RPMI8226 (cell line): ENCODE data around the gene UNC13A.

Experiments used
- DNase-seq: peaks from one replicate; pipeline ENCODE4 v3.0.0-alpha.2; 2015

UNC13A gene

DNA sequence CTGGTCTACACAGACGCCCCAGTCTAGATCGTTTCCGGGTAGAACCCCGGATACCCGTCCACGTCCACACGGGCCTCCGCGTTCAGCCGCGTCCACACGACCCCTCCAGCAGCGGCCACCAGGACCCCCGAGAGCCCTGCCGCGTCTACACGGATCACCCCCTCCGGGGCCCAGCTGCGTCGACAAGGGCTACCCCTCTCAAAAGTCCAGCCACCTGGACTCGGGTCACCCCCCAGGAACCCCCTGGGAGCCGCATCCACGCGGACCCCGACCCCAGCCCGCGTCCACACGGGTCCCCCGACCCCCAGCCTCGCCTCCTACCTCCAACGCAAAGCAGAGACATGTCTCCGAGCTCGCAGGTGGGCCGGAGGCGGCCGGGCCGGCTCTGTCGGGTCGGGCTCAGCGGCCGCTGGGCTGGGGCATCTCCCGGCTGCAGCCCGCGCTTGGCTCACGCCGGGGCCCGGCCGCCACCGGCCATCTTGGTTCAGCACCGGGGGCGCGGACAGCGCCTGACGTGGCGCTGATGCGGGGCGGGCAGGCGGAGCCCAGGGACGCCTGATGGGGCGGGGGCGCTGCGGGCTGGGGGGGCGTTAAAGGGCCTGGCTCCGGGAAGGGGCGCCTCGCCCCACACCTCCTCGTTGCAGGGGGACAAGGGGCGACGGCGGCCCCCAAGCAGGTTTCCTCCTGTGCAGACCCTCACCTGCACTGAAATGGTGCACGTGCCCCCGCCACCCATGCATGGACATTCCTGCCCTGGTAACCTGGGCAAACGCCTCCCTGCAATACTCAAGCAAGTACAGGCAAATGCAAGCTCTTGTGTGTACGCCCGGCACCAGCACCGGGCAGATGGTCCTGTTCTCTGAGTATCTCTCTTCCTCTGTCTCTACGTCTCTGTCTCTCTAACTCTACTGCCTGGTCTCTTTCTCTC, at the start of gene UNC13A:
UNC13A (minus strand) TSS at position 498 of the 928 bp plus-strand sequence; CDS start at position 343, 155 bp downstream.
- DNase-seq, result peak; percentile 84

DNA sequence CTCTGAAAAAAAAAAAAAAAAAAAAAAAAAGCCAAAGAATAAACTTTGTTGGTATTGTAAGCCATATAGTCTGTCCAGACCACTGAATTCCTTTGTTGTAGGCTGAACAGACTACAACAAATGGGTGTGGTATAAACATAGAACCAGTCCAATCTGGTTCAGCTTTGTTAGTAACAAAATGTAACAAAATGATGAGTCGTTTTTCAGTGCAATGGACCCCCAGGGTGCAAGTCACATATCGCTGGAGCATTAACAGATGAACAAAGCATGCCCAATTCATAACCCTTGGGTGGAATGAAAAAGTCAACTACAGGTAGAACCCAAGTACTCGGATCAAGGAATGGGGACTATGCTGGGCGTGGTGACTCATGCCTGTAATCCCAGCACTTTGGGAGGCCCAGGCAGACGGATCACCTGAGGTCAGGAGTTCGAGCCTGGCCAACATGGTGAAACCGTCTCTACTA, 49.6 kb upstream of the UNC13A start:
- DNase-seq, result no peak

DNA sequence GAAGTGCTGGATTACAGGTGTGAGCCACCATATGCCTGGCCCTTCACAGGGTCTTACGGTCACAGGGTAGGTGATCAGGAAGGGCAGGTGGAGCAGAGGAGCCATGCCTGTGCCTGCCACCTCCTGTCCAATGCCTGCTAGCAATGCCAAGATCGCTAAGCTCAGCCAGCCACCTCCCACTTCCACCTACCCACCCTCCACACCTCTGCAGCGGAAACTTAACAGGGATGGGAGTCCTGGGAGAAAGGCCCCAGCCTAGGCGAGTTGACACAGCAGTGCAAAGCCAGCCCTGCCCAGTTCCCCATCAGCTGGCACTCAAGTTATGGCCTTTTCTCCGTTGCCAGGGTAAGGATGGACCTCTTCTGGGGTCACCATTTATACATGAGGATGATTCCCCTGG, 47.3 kb upstream of the UNC13A start:
- DNase-seq, result no peak

DNA sequence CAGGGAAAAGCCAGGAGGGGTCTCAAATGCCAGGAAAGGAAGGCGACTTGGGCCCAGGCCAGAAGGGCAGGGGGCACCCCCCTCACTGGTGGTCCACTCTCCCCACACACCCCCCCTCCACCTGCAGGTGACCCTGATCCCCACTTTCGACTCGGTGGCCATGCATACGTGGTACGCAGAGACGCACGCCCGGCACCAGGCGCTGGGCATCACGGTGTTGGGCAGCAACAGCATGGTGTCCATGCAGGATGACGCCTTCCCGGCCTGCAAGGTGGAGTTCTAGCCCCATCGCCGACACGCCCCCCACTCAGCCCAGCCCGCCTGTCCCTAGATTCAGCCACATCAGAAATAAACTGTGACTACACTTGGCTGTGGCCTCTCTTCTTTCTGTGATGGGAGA, 46.0 kb upstream of the UNC13A start:
- DNase-seq, result no peak

DNA sequence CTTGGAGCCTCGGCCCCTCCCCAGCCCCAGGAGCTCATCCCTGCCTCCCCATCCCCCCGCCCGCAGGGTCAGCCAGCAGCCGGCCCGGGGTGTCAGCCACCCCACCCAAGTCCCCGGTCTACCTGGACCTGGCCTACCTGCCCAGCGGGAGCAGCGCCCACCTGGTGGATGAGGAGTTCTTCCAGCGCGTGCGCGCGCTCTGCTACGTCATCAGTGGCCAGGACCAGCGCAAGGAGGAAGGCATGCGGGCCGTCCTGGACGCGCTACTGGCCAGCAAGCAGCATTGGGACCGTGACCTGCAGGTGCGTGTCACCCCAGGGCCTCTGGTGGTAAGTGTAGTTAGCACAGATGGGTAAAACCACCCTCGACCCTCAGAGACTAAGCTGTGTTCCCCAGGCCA, 45.0 kb upstream of the UNC13A start:
- DNase-seq, result no peak

GRCh38 chr19:17727843-17728242, 39.7 kb upstream of the UNC13A start:
- no peak for DNase-seq

- no peak for DNase-seq
Measured at GRCh38 chr19:17726964-17727773, 39.0 kb upstream of the UNC13A start.

- DNase-seq, result no peak
Measured at GRCh38 chr19:17726136-17726741, 38.1 kb upstream of the UNC13A start.

- no peak for DNase-seq
Measured at GRCh38 chr19:17725422-17726078, 37.4 kb upstream of the UNC13A start.

DNA sequence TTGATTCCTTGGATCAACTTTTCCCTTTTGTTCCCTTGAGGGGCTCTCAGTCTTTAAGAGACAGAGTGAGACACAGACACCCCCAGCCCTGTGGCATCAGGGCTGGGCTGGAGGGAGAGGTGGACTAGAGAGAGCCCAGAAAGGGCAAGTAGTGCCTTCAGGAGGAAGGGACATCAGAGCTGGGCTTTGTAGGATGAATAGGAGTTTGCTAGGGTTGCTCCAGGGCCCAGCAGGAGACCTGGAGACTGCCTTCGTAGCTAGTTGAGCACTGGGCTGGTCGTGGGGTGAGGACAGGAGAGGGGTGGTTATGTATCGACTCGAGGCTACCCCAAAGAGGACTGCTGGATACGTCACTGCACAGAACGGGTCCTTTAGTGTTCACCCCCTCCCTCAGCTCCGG, 36.5 kb upstream of the UNC13A start:
- no peak for DNase-seq

DNA sequence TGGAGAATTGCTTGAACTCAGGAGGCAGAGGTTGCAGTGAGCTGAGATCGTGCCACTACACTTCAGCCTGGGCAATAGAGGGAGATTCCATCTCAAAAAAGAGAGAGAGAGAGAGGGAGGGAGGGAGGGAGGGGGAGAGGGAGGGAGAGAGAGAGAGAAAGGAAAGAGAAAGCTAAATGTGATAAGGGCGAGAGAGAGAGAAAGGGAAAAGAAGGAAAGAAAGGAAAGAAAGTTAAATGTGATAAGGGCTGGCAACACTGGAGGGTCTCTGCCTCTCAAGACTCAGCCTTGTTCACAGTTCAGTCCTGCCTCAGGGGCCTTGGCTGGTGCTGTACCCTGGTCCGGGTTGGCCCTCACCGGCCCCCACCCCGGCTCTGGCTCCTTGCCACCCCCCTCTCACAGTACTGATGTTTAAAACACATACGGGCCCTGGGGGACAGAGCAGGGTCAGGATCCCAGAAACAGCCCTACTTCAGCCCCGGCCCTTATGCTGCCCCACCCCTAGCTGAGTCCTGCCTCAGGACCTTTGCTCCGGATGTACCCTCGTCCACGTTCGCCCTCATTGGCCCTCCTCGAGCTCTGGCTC, 34.6 kb upstream of the UNC13A start:
- no peak for DNase-seq

GRCh38 chr19:17721821-17722220, 33.7 kb upstream of the UNC13A start:
- DNase-seq, result no peak

GRCh38 chr19:17721111-17721628, 33.0 kb upstream of the UNC13A start:
- DNase-seq, result no peak

DNA sequence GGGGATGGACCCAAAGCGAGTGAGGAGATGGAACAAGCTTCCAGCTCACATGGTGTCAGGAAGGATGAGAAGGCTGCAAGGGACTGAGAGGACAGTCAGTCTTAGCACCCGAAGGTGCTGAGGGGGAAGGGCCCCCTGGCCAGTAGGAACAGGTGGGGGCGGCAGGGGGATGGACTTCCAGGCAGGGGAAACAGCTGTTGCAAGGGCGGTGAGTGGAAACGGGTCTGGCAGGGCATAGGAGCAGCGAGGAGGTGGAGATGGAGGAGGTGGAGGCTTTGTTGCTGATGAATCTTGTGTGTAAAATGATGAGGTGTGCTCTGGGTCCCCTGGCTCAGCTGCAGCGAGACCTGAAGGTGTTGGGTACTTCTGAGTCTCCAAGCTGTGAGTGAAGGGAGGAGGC, 32.3 kb upstream of the UNC13A start:
- no peak for DNase-seq

- DNase-seq, result peak; percentile 55
Measured at GRCh38 chr19:17719730-17720400, 31.7 kb upstream of the UNC13A start.

DNA sequence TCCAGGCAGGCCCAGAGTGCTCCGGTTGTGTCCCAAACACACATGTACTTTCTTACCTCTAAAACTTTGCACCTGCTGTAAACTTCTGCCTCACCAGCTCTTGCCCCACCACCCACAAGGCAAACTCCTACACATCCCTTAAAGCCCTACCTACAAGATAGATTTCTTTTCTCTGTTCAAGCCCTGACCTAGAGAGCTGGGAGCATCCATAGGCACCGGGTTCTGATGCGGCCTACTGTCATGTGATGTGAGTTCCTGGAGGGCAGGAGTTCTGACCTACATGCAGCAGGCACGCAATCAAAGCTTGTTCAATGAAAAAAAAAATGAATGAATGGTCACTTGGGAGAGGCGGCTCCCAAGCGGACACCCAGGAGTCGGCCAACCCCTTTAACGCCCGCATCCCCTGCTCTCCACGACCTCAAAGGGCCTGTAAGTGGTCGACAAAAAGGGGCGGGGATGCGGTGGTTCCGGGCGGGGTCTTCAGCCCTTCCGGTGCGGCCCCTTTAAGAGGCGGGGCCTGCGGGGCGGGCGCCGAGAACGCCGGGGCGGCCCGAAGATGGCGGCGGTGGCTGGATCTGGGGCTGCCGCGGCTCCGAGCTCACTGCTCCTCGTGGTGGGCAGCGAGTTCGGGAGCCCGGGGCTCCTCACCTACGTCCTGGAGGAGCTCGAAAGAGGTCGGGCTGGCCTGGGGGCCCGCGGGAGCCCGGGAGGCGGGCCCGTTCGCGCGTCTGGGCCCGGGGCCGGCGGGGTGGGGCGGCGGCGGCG, 31.0 kb upstream of the UNC13A start, which contains the start of gene MAP1S:
MAP1S (plus strand) TSS at position 534 of the 765 bp plus-strand sequence; CDS start at position 557, 23 bp downstream.
- peak; percentile 70 for DNase-seq

DNA sequence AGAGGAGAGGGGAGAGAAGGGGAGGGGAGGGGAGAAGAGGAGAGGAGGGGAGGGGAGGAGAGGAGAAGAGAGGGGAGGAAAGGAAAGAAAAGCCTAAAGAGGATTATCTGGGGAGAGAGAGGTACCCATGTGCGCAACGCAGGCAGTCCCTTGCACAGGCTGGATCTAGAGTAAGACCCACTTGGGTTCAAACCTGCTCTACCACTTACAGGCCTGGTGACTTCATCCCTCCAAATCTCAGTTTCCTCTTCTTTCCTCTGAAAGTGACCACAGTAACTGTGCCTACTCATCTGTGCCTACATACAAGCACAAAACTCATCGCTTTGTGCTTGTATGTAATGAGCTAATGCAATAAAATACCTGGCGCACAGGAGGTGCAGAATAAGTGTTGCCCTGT, 30.4 kb upstream of the UNC13A start:
- DNase-seq, result no peak

DNA sequence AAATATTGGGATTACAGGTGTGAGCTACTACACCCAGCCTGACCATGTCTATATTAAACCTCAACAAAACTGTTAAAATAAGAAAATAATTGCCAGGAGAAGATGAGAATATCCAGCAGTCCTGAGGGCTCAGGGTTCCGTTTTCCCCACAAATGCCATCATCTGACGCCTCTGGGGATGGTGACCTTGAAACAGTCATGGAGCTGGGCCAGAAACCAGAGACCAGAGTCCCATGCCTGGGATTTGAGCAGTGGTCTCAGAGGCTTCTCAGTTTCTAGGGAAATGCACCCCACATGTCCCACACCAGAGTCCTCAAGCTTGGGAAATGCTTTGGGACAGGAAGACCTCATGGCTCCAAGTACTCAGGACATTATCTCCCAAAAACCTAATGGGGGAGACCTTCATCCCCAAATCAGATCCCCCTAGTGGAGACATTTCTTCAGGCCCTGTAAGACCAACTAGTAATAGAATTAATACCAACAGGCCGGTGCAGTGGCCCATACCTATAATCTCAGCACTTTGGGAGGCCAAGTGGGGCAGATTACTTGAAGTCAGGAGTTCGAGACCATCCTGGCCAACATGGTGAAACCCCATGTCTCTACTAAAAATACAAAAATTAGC, 28.3 kb upstream of the UNC13A start:
- DNase-seq, result no peak

DNA sequence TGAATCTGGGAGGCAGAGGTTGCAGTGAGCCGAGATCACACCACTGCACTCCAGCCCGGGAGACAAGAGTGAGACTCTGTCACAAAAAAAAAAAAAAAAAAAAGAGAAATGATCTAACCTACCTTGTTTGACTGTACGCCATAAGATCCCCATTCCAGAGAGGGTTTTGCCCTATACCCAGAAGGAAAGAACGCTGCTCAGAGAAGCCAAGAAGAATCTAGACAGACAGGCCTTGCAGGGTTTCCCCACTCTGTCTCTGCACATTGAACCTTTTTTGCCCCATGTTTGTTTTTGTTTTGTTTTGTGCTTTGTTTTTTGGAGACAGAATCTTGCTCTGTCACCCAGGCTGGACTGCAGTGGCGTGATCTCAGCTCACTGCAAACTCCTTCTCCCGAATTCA, 23.7 kb upstream of the UNC13A start:
- DNase-seq, result no peak

DNA sequence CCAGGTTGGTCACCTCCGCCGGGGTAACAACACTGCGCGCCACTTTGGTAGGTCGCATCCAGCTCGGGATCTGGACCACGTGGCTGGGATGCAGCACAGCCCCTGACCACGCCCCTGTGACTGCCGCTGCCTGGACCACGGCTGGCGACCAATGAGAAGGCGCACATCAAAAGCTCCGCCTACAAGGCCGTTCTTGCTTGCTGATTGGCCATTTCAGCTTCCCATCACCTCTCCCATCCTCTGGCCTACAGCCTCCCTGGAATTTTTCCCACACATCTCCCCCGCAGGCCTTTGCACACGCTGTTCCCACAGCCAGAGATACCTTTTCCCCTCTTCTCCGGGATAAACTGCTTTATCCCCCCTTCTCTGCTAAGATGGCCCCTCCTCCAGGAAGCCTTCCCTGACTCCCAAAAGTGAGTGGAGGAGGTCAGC, 18.6 kb upstream of the UNC13A start:
- DNase-seq, result no peak
